HCT116 (cell line): ENCODE measurements around the gene UGP2. TPM values are rescaled to one million over a fixed set of nuclear protein-coding genes. Genes with fewer than 3 reads are reported as not detected.

Source experiments
- ATAC-seq: fragments of 200-7000 bp; cut with Tn5 transposase; 2 replicates; pipeline ENCODE4 v1.9.1; 2020; ENCODE audit warnings: mild to moderate bottlenecking, moderate library complexity
- BruUV-seq: library from RNA; stranded (reverse); fragments of 400-500 nt; replicated peaks from 2 replicates; lab custom pipeline; 2021; lab: Mats Ljungman, UMichigan
- CTCF ChIA-PET: fragments of 300-600 bp; sonication (Branson Sonifier 250); formaldehyde crosslinking; loops from one replicate; lab custom pipeline; 2021; ENCODE audit warnings: antibody characterized with exemption; lab: Charles Lee
- POLR2A ChIA-PET: fragments of 300-600, 350-600 bp; sonication (Branson Sonifier 250); formaldehyde crosslinking; loops from one replicate; lab custom pipeline; 2021; ENCODE audit warnings: antibody characterized with exemption; lab: Charles Lee
- RAD21 ChIA-PET, 2 experiments: fragments of 300-600 bp; sonication (Branson Sonifier 250); formaldehyde crosslinking; loops; one replicate each; lab custom pipeline; 2023; ENCODE audit warnings: low total read pairs in 2 of 2; ENCODE audit not compliant: uncharacterized antibody in 2 of 2, unreplicated experiment in 2 of 2, low non-redundant PET in 1 of 2; lab: Charles Lee
- DNase-seq: peaks from one replicate; pipeline ENCODE4 v3.0.0-alpha.2; 2010; ENCODE audit warnings: low read depth, low spot score
- H2AFZ ChIP-seq: fragments of 200-600 bp; shearing (Covaris generic), sonication (generic); 2 replicates; pipeline ENCODE4 v1.6.1; 2017; ENCODE audit warnings: low read depth, mixed run types, mixed read lengths, antibody characterized with exemption, low read length; ENCODE audit not compliant: poor library complexity, severe bottlenecking
- H3K27ac ChIP-seq: 2 replicates; pipeline ENCODE4 v1.5.1; 2012; ENCODE audit warnings: low read depth, low read length
- H3K27me3 ChIP-seq: fragments of 200-600 bp; sonication (generic); 2 replicates; pipeline ENCODE4 v1.6.1; 2016; ENCODE audit warnings: mixed run types, low read length, mixed read lengths; ENCODE audit not compliant: insufficient read depth
- H3K36me3 ChIP-seq, 2 experiments: fragments of 200-500 bp in 1 of 2; fragments of 200-600 bp in 1 of 2; sonication (Bioruptor generic) in 1 of 2; sonication (generic) in 1 of 2; 2 replicates each; pipeline versions ENCODE4 v1.5.1 to v1.6.1; 2014 to 2016; ENCODE audit warnings: low read length in 2 of 2, inconsistent platforms in 1 of 2, mixed read lengths in 1 of 2, mixed run types in 1 of 2; ENCODE audit not compliant: insufficient read depth in 2 of 2, control insufficient read depth in 1 of 2
- H3K4me1 ChIP-seq, 2 experiments: fragments of 200-600 bp in 1 of 2; sonication (generic) in 1 of 2; 2 replicates each; pipeline versions ENCODE4 v1.5.1 to v1.6.1; 2012 to 2017; ENCODE audit warnings: low read length in 2 of 2, inconsistent platforms in 1 of 2, mild to moderate bottlenecking in 1 of 2, mixed read lengths in 1 of 2, mixed run types in 1 of 2, moderate library complexity in 1 of 2; ENCODE audit not compliant: insufficient read depth in 2 of 2, control insufficient read depth in 1 of 2
- H3K4me2 ChIP-seq: fragments of 200-600 bp; sonication (generic); 2 replicates; pipeline ENCODE4 v1.6.1; 2017; ENCODE audit warnings: mixed run types, low read length, mixed read lengths
- H3K4me3 ChIP-seq, 2 experiments: fragments of 200-600 bp in 1 of 2; sonication (generic) in 1 of 2; replicated peaks in 1 of 2; 2 replicates each; pipeline ENCODE4 v1.5.1; 2011 to 2016; ENCODE audit warnings: low read length in 2 of 2, control low read depth in 1 of 2, low read depth in 1 of 2, mild to moderate bottlenecking in 1 of 2, mixed read lengths in 1 of 2, mixed run types in 1 of 2
- H3K79me2 ChIP-seq: fragments of 200-600 bp; sonication (generic); 2 replicates; pipeline ENCODE4 v1.6.1; 2017; ENCODE audit warnings: mild to moderate bottlenecking, mixed run types, low read length, moderate library complexity, mixed read lengths; ENCODE audit not compliant: insufficient read depth
- H3K9ac ChIP-seq: fragments of 200-600 bp; sonication (generic); 2 replicates; pipeline ENCODE4 v1.6.1; 2016; ENCODE audit warnings: low read length, mixed read lengths
- H3K9me2 ChIP-seq: fragments of 200-600 bp; sonication (generic), shearing (Covaris generic); 2 replicates; pipeline ENCODE4 v1.6.1; 2017; ENCODE audit warnings: mixed run types, mild to moderate bottlenecking, moderate library complexity; ENCODE audit not compliant: insufficient read depth
- H3K9me3 ChIP-seq, 2 experiments: fragments of 200-500 bp in 1 of 2; fragments of 200-600 bp in 1 of 2; sonication (Bioruptor generic) in 1 of 2; sonication (generic) in 1 of 2; 2 replicates each; pipeline ENCODE4 v1.6.1; 2014 to 2017; ENCODE audit warnings: low read length in 2 of 2, mixed read lengths in 2 of 2, inconsistent platforms in 1 of 2, low read depth in 1 of 2, mild to moderate bottlenecking in 1 of 2, mixed run types in 1 of 2, moderate library complexity in 1 of 2; ENCODE audit not compliant: control insufficient read depth in 1 of 2, insufficient read depth in 1 of 2
- H4K20me1 ChIP-seq: fragments of 200-600 bp; sonication (generic), shearing (Covaris generic); 2 replicates; pipeline ENCODE4 v1.6.1; 2017; ENCODE audit warnings: mixed run types, mild to moderate bottlenecking, moderate library complexity; ENCODE audit not compliant: insufficient read depth
- EGR1 ChIP-seq: IDR thresholded peaks from 2 replicates; pipeline ENCODE4 v1.6.1; 2012; ENCODE audit warnings: low read depth
- ELF1 ChIP-seq: IDR thresholded peaks from 2 replicates; pipeline ENCODE4 v1.6.1; 2012; ENCODE audit warnings: low read depth, borderline replicate concordance
- FOSL1 ChIP-seq: IDR thresholded peaks from 2 replicates; pipeline ENCODE4 v1.6.1; 2012; ENCODE audit warnings: low read depth
- JUND ChIP-seq: IDR thresholded peaks from 2 replicates; pipeline ENCODE4 v1.6.1; 2012
- POLR2A ChIP-seq: IDR thresholded peaks from 2 replicates; pipeline ENCODE4 v1.7.0; 2011; ENCODE audit warnings: borderline replicate concordance; ENCODE audit not compliant: insufficient read depth, insufficient read length; ENCODE audit errors: extremely low read depth
- POLR2AphosphoS5 ChIP-seq: IDR thresholded peaks from 2 replicates; pipeline ENCODE4 v1.6.1; 2011; ENCODE audit warnings: mild to moderate bottlenecking, low read depth, low read length, moderate library complexity
- SIN3A ChIP-seq: IDR thresholded peaks from 2 replicates; pipeline ENCODE4 v1.6.1; 2012; ENCODE audit warnings: low read depth
- SRF ChIP-seq: IDR thresholded peaks from 2 replicates; pipeline ENCODE4 v1.6.1; 2012; ENCODE audit warnings: low read depth
- YY1 ChIP-seq: IDR thresholded peaks from 2 replicates; pipeline ENCODE4 v1.6.1; 2011; ENCODE audit warnings: low read length, low read depth, moderate library complexity, mild to moderate bottlenecking; ENCODE audit not compliant: insufficient replicate concordance; ENCODE audit errors: extremely low read depth
- ZBTB33 ChIP-seq: IDR thresholded peaks from 2 replicates; pipeline ENCODE4 v1.6.1; 2011; ENCODE audit warnings: mild to moderate bottlenecking, low read length, moderate library complexity; ENCODE audit not compliant: insufficient replicate concordance; ENCODE audit errors: extremely low read depth
- intact Hi-C: fragments of 100-400 bp; cut with micrococcal nuclease; formaldehyde crosslinking; loops from 2 replicates; pipeline ENCODE4 v1.10.0; 2022
- total RNA-seq: library from RNA; stranded (reverse); gene quantifications from one replicate; pipeline ENCODE4 v1.2.1, GENCODE V29; 2021; ENCODE audit not compliant: unreplicated experiment

UGP2 gene
- total RNA-seq, 1 experiment from 2014 or later, result 57.1 TPM

GRCh38 chr2:63814114-63814513, 27.6 kb upstream of the UGP2 start:
- ChIA-PET CTCF (no interaction called here), POLR2A (interaction anchor here (1.0 kb wide), 1 partner anchor 27 kb away, joined by 3 read pairs; the partner anchor contains the start of gene UGP2), RAD21 (no interaction called here)
- peak overlapping the region; percentile 65 for H2AFZ ChIP-seq
- no peaks in the 10 kb centered on the region for H3K9me3 ChIP-seq
- ATAC-seq, result no peak
- intact Hi-C loops, result no loop called here
- H3K27me3 ChIP-seq, result no peaks in the 10 kb centered on the region
- no peak for DNase-seq
- TF ChIP-seq FOSL1 (no peak), POLR2AphosphoS5 (no peak), SIN3A (no peak), SRF (no peak), ELF1 (no peak), YY1 (no peak), JUND (no peak), ZBTB33 (no peak), POLR2A (no peak), EGR1 (no peak)
- no peaks in the 10 kb centered on the region; a peak in 1 of 4 replicates for H3K4me1 ChIP-seq
- no peak overlapping the region for H3K9ac ChIP-seq
- no peak overlapping the region for H3K4me2 ChIP-seq
- no TSS peak for BruUV-seq
- H3K4me3 ChIP-seq, result no peak overlapping the region
- no peaks in the 10 kb centered on the region for H4K20me1 ChIP-seq
- no peaks in the 10 kb centered on the region for H3K9me2 ChIP-seq
- H3K79me2 ChIP-seq, result no peaks in the 10 kb centered on the region
- no peaks in the 10 kb centered on the region for H3K36me3 ChIP-seq
- H3K27ac ChIP-seq, result no peak overlapping the region
